Measurements from ENCODE around the gene DNAH17.

- TF ChIP-seq CTCF (IDR thresholded peaks at IDR 0.05) (no peak), ZFX (IDR thresholded peaks at IDR 0.05; ENCODE audit: borderline replicate concordance) (no peak)
Measured at GRCh38 chr17:78566947-78567346, 10.2 kb downstream of the DNAH17 start.

All from 22Rv1 (cell line).